Stimulated activated naive CD8-positive, alpha-beta T cell treated with anti-CD3 and anti-CD28 coated beads, Interleukin-15, amount 100 ng/mL, for 72 hours (primary cell): ENCODE data around the gene RALGAPB.
"Not testable (repeated sequence)": the region's sequence is repeated elsewhere in the genome, so short reads cannot be mapped to it uniquely, and the experiment has no call there.

ENCODE experiments used
- ATAC-seq: fragments of 150-1000 bp; cut with Tn5 transposase; 2 replicates; pipeline ENCODE4 v1.10.0; 2021; ENCODE audit warnings: mild to moderate bottlenecking, moderate library complexity
- DNase-seq, 2 donors: peaks; one replicate each; pipeline ENCODE4 v3.0.0; 2021 to 2022
- H3K27ac Mint-ChIP-seq, 2 donors: one replicate each; pipeline ENCODE4 v1.8.0; 2022; ENCODE audit warnings: mild to moderate bottlenecking in 2 of 2, mixed read lengths in 2 of 2, moderate library complexity in 2 of 2
- H3K27me3 Mint-ChIP-seq: one replicate; pipeline ENCODE4 v1.8.0; 2022; ENCODE audit warnings: mixed read lengths
- H3K4me1 Mint-ChIP-seq: one replicate; pipeline ENCODE4 v1.8.0; 2022; ENCODE audit warnings: mild to moderate bottlenecking, mixed read lengths
- H3K4me3 Mint-ChIP-seq, 2 donors: one replicate each; pipeline ENCODE4 v1.8.0; 2022; ENCODE audit warnings: mild to moderate bottlenecking in 2 of 2, mixed read lengths in 2 of 2, moderate library complexity in 1 of 2
- H3K9me3 Mint-ChIP-seq, 2 donors: one replicate each; pipeline ENCODE4 v1.8.0; 2022; ENCODE audit warnings: mixed read lengths in 2 of 2

RALGAPB gene

GRCh38 chr20:38472513-38473366, at the start of gene RALGAPB:
Gene RALGAPB (plus strand): TSS chr20:38472843. CDS start chr20:38488433, 15,590 bp downstream.
- Mint-ChIP-seq H3K4me3 (peak within 1 kb of the TSS; percentile 90 to 96), H3K4me1 (peaks cover 44% of the 10 kb centered on the region), H3K27ac (peak within 1 kb of the TSS; percentile 92 to 93), H3K27me3 (no peaks in the 10 kb centered on the region), H3K9me3 (peaks cover 0 to 6% of the 10 kb centered on the region in 2 donors)
- peak; percentile 94 for ATAC-seq
- DNase-seq, result peak; percentile 97

GRCh38 chr20:38423541-38423940, 49.1 kb upstream of the RALGAPB start:
- Mint-ChIP-seq H3K9me3 (no peaks in the 10 kb centered on the region), H3K27me3 (no peaks in the 10 kb centered on the region), H3K4me1 (peaks cover 45% of the 10 kb centered on the region), H3K4me3 (no peak overlapping the region), H3K27ac (peak overlapping the region in 1 of 2 donors; percentile 64)
- DNase-seq (no peak), ATAC-seq (no peak)

- no peak overlapping the region for H3K4me3 Mint-ChIP-seq
- ATAC-seq (no peak), DNase-seq (no peak)
- no peaks in the 10 kb centered on the region for H3K9me3 Mint-ChIP-seq
- H3K27ac Mint-ChIP-seq, result peak overlapping the region; percentile 58 to 72
- H3K27me3 Mint-ChIP-seq, result no peaks in the 10 kb centered on the region
- H3K4me1 Mint-ChIP-seq, result peaks cover 53% of the 10 kb centered on the region
Measured at GRCh38 chr20:38424401-38424800, 48.2 kb upstream of the RALGAPB start.

GRCh38 chr20:38426006-38426897, 46.4 kb upstream of the RALGAPB start:
- H3K27ac Mint-ChIP-seq, result peak overlapping the region; percentile 49 to 87
- H3K4me1 Mint-ChIP-seq, result peaks cover 68% of the 10 kb centered on the region
- ATAC-seq (peak; percentile 74), DNase-seq (no peak)
- no peaks in the 10 kb centered on the region for H3K27me3 Mint-ChIP-seq
- H3K4me3 Mint-ChIP-seq, result no peak overlapping the region
- H3K9me3 Mint-ChIP-seq, result no peaks in the 10 kb centered on the region

- Mint-ChIP-seq H3K4me1 (peaks cover 76% of the 10 kb centered on the region), H3K27me3 (no peaks in the 10 kb centered on the region), H3K9me3 (no peaks in the 10 kb centered on the region), H3K4me3 (no peak overlapping the region), H3K27ac (peak overlapping the region; percentile 44 to 69)
- DNase-seq, result no peak
- ATAC-seq, result no peak
Measured at GRCh38 chr20:38427655-38428023, 45.0 kb upstream of the RALGAPB start.

- H3K4me3 Mint-ChIP-seq, result peak overlapping the region in 1 of 2 donors; percentile 46
- no peaks in the 10 kb centered on the region for H3K9me3 Mint-ChIP-seq
- ATAC-seq (no peak), DNase-seq (no peak)
- H3K27ac Mint-ChIP-seq, result peak overlapping the region; percentile 73 to 96
- H3K4me1 Mint-ChIP-seq, result peaks cover 88% of the 10 kb centered on the region
- no peaks in the 10 kb centered on the region for H3K27me3 Mint-ChIP-seq
Measured at GRCh38 chr20:38428800-38429199, 43.8 kb upstream of the RALGAPB start.

GRCh38 chr20:38429301-38429700, 43.3 kb upstream of the RALGAPB start:
- H3K27me3 Mint-ChIP-seq, result no peaks in the 10 kb centered on the region
- no peak for ATAC-seq
- no peaks in the 10 kb centered on the region for H3K9me3 Mint-ChIP-seq
- peak overlapping the region in 1 of 2 donors; percentile 29 for H3K4me3 Mint-ChIP-seq
- no peak for DNase-seq
- peaks cover 91% of the 10 kb centered on the region for H3K4me1 Mint-ChIP-seq
- peak overlapping the region; percentile 73 to 96 for H3K27ac Mint-ChIP-seq

- H3K4me3 Mint-ChIP-seq, result peak overlapping the region; percentile 93 to 98
- peak overlapping the region; percentile 57 to 86 for H3K27ac Mint-ChIP-seq
- no peak for ATAC-seq
Measured at GRCh38 chr20:38430679-38431325, 41.8 kb upstream of the RALGAPB start.

GRCh38 chr20:38432292-38432691, 40.4 kb upstream of the RALGAPB start:
- H3K9me3 Mint-ChIP-seq, result no peaks in the 10 kb centered on the region
- no peaks in the 10 kb centered on the region for H3K27me3 Mint-ChIP-seq
- peak overlapping the region; percentile 93 to 98 for H3K4me3 Mint-ChIP-seq
- peak overlapping the region; percentile 63 to 84 for H3K27ac Mint-ChIP-seq
- H3K4me1 Mint-ChIP-seq, result peaks cover 71% of the 10 kb centered on the region
- DNase-seq, result no peak
- ATAC-seq, result no peak

More at GRCh38 chr20:38430679-38431325, 41.8 kb upstream of the RALGAPB start:
- H3K9me3 Mint-ChIP-seq, result no peaks in the 10 kb centered on the region
- DNase-seq, result no peak
- peaks cover 86% of the 10 kb centered on the region for H3K4me1 Mint-ChIP-seq
- no peaks in the 10 kb centered on the region for H3K27me3 Mint-ChIP-seq

- Mint-ChIP-seq H3K4me3 (peak overlapping the region; percentile 93 to 98), H3K27ac (peak overlapping the region; percentile 99), H3K4me1 (peaks cover 66% of the 10 kb centered on the region)
- not testable (repeated sequence) for DNase-seq, ATAC-seq, H3K27me3 Mint-ChIP-seq, H3K9me3 Mint-ChIP-seq
Measured at GRCh38 chr20:38432870-38433269, 39.8 kb upstream of the RALGAPB start.

GRCh38 chr20:38433304-38433972, 39.2 kb upstream of the RALGAPB start:
- peaks cover 60% of the 10 kb centered on the region for H3K4me1 Mint-ChIP-seq
- H3K27ac Mint-ChIP-seq, result peak overlapping the region; percentile 99
- no peaks in the 10 kb centered on the region for H3K9me3 Mint-ChIP-seq
- no peak for ATAC-seq
- peak overlapping the region; percentile 93 to 98 for H3K4me3 Mint-ChIP-seq
- no peak for DNase-seq
- H3K27me3 Mint-ChIP-seq, result no peaks in the 10 kb centered on the region

- H3K27ac Mint-ChIP-seq, result peak overlapping the region; percentile 99
- H3K4me3 Mint-ChIP-seq, result peak overlapping the region; percentile 93 to 98
- ATAC-seq (peak; percentile 46), DNase-seq (peak; percentile 26 to 29)
- no peaks in the 10 kb centered on the region for H3K27me3 Mint-ChIP-seq
- no peaks in the 10 kb centered on the region for H3K9me3 Mint-ChIP-seq
- peaks cover 51% of the 10 kb centered on the region for H3K4me1 Mint-ChIP-seq
Measured at GRCh38 chr20:38434301-38434741, 38.3 kb upstream of the RALGAPB start.

GRCh38 chr20:38434770-38435554, 37.7 kb upstream of the RALGAPB start, which contains the start of gene SNHG17:
Gene SNHG17 (minus strand): TSS chr20:38435328.
- Mint-ChIP-seq H3K27ac (peak within 1 kb of the TSS; percentile 99), H3K4me1 (peaks cover 45% of the 10 kb centered on the region), H3K9me3 (no peaks in the 10 kb centered on the region), H3K27me3 (no peaks in the 10 kb centered on the region), H3K4me3 (peak within 1 kb of the TSS; percentile 93 to 98)
- DNase-seq (peak; percentile 84 to 90), ATAC-seq (peak; percentile 89)

GRCh38 chr20:38435555-38435939, 37.1 kb upstream of the RALGAPB start:
- DNase-seq, result no peak
- ATAC-seq, result peak; percentile 25

More at GRCh38 chr20:38435555-38435939, 37.1 kb upstream of the RALGAPB start:
- Mint-ChIP-seq H3K4me1 (peaks cover 43% of the 10 kb centered on the region), H3K9me3 (no peaks in the 10 kb centered on the region), H3K4me3 (peak overlapping the region; percentile 93 to 98), H3K27ac (peak overlapping the region; percentile 99), H3K27me3 (no peaks in the 10 kb centered on the region)
